IPS-18a (cell line): ENCODE measurements around the gene ARL4A.
"Not testable (repeated sequence)": the region's sequence is repeated elsewhere in the genome, so short reads cannot be mapped to it uniquely, and the experiment has no call there.

Experiments
- H3K27ac ChIP-seq: one replicate; pipeline ENCODE4 v1.5.1; 2013; ENCODE audit warnings: low read length
- H3K27me3 ChIP-seq: one replicate; pipeline ENCODE4 v1.6.1; 2013; ENCODE audit warnings: mild to moderate bottlenecking, low read length; ENCODE audit not compliant: control insufficient read depth, insufficient read depth
- H3K36me3 ChIP-seq: one replicate; pipeline ENCODE4 v1.6.1; 2013; ENCODE audit warnings: low read depth, low read length; ENCODE audit not compliant: control insufficient read depth
- H3K4me1 ChIP-seq: one replicate; pipeline ENCODE4 v1.6.1; 2013; ENCODE audit warnings: low read depth, low read length; ENCODE audit not compliant: control insufficient read depth
- H3K4me3 ChIP-seq: one replicate; pipeline ENCODE4 v1.5.1; 2013; ENCODE audit warnings: low read length
- H3K9ac ChIP-seq: one replicate; pipeline ENCODE4 v1.6.1; 2013; ENCODE audit warnings: mild to moderate bottlenecking, low read length, moderate library complexity
- H3K9me3 ChIP-seq: one replicate; pipeline ENCODE4 v1.6.1; 2013; ENCODE audit warnings: low read depth, low read length; ENCODE audit not compliant: control insufficient read depth

The ARL4A gene

DNA sequence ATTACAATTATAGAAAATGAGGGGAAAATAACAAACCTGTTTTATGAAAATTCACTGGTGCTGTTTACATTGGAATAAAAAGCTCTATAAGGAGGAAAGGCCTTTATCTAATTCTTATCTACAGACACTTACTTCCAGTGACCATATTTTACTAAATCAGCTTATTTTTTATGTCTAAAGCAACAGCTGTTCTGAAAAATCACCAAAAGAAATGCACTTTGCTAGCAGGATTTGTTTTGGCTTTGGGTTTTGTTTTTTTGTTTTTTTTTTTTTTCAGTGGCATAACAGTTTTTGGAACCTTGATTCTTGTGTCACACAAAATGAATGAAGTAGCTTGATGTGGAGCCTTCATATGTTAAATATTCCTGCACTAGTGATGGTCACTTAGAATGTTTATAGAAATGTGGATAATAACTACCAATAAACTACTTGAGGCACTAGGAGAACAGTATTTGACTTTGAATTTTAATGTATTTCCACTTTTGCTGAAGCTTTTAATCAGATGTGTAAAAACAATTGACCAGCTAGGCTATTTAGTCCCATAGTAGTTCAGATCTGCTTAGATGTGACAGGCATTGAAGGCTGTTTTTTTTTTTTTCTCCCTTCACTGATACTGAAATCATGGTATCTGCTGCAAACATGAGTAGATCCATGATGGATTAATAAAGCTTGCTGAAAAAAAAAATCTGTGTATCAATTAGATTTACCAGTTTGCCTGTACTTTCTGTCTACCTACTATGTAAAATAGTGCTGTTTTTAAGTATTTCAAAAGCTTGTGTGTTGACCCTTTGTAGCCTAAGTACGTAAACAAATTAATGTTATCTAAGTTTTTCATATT lies 2.8 kb downstream of the ARL4A start:
- Histone ChIP-seq H3K36me3 (no peaks in the 10 kb centered on the region), H3K27ac (no peak overlapping the region), H3K4me1 (peaks cover 30% of the 10 kb centered on the region), H3K9me3 (no peaks in the 10 kb centered on the region), H3K9ac (peak overlapping the region; percentile 24), H3K27me3 (no peaks in the 10 kb centered on the region), H3K4me3 (peak overlapping the region; percentile 58)

DNA sequence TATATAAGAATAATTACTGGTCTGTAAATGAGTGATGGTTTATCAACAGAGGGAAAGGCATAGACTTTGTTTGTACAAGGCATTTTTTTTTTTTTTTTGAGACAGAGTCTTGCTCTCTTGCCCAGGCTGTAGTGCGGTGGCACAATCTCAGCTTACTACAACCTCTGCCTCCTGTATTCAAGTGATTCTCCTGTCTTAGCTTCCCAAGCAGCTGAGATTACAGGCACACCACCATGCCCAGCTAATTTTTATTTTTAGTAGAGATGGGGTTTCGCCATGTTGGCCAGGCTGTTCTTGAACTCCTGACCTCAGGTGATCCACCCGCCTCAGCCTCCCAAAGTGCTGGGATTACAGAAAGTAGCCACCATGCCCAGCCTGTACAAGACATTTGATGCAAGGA lies 4.0 kb downstream of the ARL4A start:
- H3K9me3 ChIP-seq, H3K9ac ChIP-seq, H3K4me3 ChIP-seq, H3K36me3 ChIP-seq, H3K27ac ChIP-seq, H3K27me3 ChIP-seq: not testable (repeated sequence)
- H3K4me1 ChIP-seq, result peaks cover 26% of the 10 kb centered on the region

GRCh38 chr7:12692035-12692434 lies 4.6 kb downstream of the ARL4A start:
- no peak overlapping the region for H3K27ac ChIP-seq
- H3K27me3 ChIP-seq, result no peaks in the 10 kb centered on the region
- no peak overlapping the region for H3K4me3 ChIP-seq
- H3K9me3 ChIP-seq, result no peaks in the 10 kb centered on the region
- no peak overlapping the region for H3K9ac ChIP-seq
- peaks cover 26% of the 10 kb centered on the region for H3K4me1 ChIP-seq
- H3K36me3 ChIP-seq, result no peaks in the 10 kb centered on the region

DNA sequence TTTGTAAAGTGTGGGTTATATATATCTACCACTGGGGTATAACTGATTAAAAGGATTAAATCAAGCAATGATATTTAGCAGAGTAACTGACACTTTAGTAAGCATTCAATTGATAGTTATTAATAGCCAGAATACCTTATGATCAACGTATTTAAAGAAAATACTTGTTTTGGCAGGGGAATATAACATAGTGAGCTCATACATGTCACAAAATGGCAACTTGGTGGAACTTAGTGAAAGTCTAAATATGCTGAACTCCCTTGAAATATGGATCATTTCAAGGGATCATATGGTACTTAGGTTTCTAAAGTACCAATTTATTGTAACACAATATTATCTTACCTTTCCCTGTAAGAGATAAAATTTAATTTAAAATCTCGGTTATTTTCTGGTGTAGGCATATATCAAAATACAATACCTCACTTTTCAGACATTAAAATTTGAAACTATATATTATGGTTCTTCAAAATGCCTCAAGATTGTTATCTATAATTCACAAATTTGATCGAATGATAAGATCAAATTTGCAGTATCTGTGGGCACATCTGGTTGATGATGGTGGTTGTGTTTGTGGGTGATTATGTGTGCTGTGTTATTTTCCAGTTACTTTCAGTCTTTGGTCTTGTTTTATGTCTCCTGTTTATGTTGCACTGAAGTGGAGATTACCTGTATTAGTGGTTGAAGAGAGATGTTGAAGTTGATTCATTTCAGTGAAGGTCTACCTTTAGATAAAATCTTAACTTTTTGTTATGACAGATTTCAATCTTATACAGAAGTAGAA lies 5.2 kb downstream of the ARL4A start:
- H3K9ac ChIP-seq, result no peak overlapping the region
- no peak overlapping the region for H3K27ac ChIP-seq
- H3K36me3 ChIP-seq, result no peaks in the 10 kb centered on the region

GRCh38 chr7:12694817-12695216 lies 7.4 kb downstream of the ARL4A start:
- no peak overlapping the region for H3K27ac ChIP-seq
- no peaks in the 10 kb centered on the region for H3K27me3 ChIP-seq
- no peaks in the 10 kb centered on the region for H3K36me3 ChIP-seq
- peaks cover 17% of the 10 kb centered on the region for H3K4me1 ChIP-seq
- H3K4me3 ChIP-seq, result no peak overlapping the region
- H3K9ac ChIP-seq, result no peak overlapping the region
- H3K9me3 ChIP-seq, result no peaks in the 10 kb centered on the region

More for the DNA sequence above, 5.2 kb downstream of the ARL4A start:
- Histone ChIP-seq H3K4me1 (peaks cover 26% of the 10 kb centered on the region), H3K4me3 (no peak overlapping the region), H3K27me3 (no peaks in the 10 kb centered on the region), H3K9me3 (no peaks in the 10 kb centered on the region)

- Histone ChIP-seq H3K9ac (no peak overlapping the region), H3K9me3 (no peaks in the 10 kb centered on the region), H3K36me3 (no peaks in the 10 kb centered on the region), H3K27ac (no peak overlapping the region), H3K27me3 (no peaks in the 10 kb centered on the region), H3K4me1 (peaks cover 6% of the 10 kb centered on the region), H3K4me3 (no peak overlapping the region)
Observed at GRCh38 chr7:12695965-12696364, 8.5 kb downstream of the ARL4A start.

DNA sequence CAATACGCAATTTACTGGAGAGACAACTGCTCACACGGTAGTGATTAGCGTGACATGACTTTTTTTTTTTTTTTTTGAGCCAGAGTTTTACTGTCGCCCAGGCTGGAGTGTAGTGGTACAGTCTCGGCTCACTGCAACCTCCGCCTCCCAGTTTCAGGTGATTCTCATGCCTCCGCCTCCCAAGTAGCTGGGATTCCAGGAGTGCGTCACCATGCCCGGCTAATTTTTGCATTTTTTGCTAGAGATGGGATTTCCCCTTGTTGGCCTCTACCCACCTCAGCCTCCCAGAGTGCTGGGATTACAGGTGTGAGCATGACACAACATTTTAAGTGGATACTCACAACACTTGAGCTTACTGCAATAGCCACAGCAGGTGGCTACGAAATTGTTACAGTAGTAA lies 11.9 kb downstream of the ARL4A start:
- no peaks in the 10 kb centered on the region for H3K27me3 ChIP-seq
- H3K4me3 ChIP-seq, result no peak overlapping the region
- no peaks in the 10 kb centered on the region for H3K9me3 ChIP-seq
- H3K9ac ChIP-seq, result no peak overlapping the region
- H3K4me1 ChIP-seq, result peaks cover 6% of the 10 kb centered on the region
- no peak overlapping the region for H3K27ac ChIP-seq
- no peaks in the 10 kb centered on the region for H3K36me3 ChIP-seq

DNA sequence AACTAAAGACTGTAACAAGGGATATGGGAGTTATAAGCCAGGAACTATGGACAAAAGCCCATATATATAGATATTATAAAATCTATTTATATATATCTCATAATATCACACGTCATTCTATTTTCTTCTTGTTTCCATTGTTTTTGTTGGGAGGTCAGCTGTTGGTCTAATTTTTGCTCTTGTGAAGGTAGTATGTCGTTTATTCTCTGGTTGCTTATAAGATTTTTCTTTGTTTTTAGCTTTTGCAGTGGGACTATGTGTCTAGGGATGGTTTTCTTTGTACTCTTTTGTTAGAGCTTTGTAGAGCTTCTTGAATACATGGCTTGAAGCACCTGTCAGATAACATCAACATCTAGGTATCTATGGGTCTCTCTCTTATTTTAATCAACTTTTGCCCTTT lies 14.0 kb downstream of the ARL4A start:
- Histone ChIP-seq H3K27me3 (no peaks in the 10 kb centered on the region), H3K9ac (no peak overlapping the region), H3K4me3 (no peak overlapping the region), H3K36me3 (no peaks in the 10 kb centered on the region), H3K27ac (no peak overlapping the region), H3K9me3 (no peaks in the 10 kb centered on the region), H3K4me1 (no peaks in the 10 kb centered on the region)

DNA sequence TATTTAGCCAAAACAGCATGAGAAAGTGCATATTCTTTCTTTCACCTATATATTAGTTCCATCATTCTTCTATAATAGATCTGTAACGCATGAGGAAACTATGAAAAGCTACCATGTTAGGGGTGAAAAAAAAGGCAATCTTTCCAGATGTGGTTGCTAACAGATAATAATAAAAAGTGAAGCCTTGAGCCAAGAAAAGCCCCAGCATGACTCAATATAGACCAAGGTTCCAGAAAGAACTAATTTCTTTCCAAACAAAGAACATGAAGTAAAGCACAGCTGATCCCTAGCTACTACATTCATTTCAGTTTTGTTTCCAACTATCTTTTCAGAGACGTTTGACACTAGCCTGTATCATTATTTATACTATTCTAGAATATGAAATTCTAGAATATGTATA lies 16.4 kb downstream of the ARL4A start:
- no peaks in the 10 kb centered on the region for H3K36me3 ChIP-seq
- H3K9ac ChIP-seq, result no peak overlapping the region
- H3K27me3 ChIP-seq, result no peaks in the 10 kb centered on the region
- no peaks in the 10 kb centered on the region for H3K9me3 ChIP-seq
- no peaks in the 10 kb centered on the region for H3K4me1 ChIP-seq
- H3K4me3 ChIP-seq, result no peak overlapping the region
- no peak overlapping the region for H3K27ac ChIP-seq

DNA sequence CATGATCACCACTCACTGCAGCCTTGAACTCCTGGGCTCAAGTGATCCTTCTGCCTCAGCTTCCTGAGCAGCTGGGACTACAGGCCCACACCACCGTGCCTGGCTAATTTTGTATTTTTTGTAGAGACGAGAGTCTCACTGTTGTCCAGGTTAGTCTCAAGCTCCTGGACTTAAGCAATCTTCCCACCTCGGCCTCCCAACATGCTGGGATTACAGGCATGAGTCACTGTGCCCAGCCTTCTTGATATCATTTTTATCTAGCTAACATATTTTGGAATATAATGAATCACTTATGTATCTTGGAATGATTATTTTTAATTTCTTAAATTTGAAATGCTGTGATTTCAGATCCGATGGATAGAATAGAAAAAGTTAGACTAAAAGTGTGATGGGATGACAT lies 18.4 kb downstream of the ARL4A start:
- H3K36me3 ChIP-seq, result no peaks in the 10 kb centered on the region
- H3K4me3 ChIP-seq, result no peak overlapping the region
- no peaks in the 10 kb centered on the region for H3K4me1 ChIP-seq
- H3K9me3 ChIP-seq, result no peaks in the 10 kb centered on the region
- H3K27me3 ChIP-seq, result no peaks in the 10 kb centered on the region
- no peak overlapping the region for H3K9ac ChIP-seq
- H3K27ac ChIP-seq, result no peak overlapping the region

- no peak overlapping the region for H3K4me3 ChIP-seq
- no peak overlapping the region for H3K9ac ChIP-seq
- H3K27me3 ChIP-seq, result no peaks in the 10 kb centered on the region
- H3K4me1 ChIP-seq, result peaks cover under 1% of the 10 kb centered on the region
- no peaks in the 10 kb centered on the region for H3K9me3 ChIP-seq
- H3K36me3 ChIP-seq, result no peaks in the 10 kb centered on the region
- no peak overlapping the region for H3K27ac ChIP-seq
Observed at GRCh38 chr7:12706900-12707536, 19.6 kb downstream of the ARL4A start.
